ENCODE measurements around the gene OTUD5.
"Not testable (repeated sequence)": the region's sequence is repeated elsewhere in the genome, so short reads cannot be mapped to it uniquely, and the experiment has no call there.

Gene OTUD5

DNA sequence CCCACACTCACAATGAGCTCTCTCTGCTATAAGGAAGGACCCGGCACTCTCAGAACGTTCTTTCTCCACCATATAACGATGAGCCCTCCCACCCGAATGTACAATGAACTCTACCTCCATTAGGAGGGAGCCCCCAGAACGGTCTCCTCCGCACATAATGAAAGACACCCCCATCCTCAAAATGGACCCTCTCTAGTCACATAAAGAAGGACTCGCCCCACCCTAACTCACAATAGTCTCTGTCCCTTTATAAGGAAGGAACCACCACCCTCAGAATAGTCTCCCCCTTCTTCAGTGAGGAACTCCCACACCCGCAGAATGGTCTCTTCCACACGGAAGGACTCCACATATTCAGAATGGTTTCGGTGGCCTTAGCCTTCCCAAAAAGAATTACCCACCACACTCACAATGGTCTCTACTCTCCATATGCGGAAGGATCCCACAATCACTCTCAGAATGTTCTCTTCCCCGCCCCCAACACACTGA, 46.4 kb downstream of the OTUD5 start:
- no peak for DNase-seq

DNA sequence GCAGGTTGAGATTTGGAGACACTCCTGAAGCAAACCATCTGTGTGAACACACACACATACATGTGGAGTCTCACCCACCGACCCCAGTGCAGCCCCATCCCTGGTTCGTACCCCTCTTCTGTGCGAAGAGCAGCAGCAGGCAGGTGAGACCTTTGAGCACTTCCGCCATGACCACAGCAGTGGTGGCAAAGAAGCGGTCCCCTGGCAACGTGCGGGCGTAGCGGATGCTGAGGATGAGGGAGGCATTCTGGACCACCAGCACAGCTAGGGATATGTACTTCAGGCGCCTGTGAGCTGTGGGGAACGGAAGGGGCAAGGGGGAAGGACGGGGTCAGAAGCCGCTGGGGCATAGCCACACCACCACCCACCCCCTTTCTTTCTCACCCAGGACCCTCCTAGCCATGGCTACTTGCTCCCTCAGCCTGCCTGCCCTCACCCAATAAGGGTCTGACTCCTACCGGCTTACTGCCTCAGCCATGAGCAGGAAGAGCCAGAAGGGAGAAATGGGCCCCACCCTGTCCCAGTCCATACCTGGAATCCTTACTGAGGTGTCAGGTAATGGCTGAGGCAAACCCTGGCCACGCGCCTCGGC, 47.6 kb downstream of the OTUD5 start:
- no peak for DNase-seq

DNA sequence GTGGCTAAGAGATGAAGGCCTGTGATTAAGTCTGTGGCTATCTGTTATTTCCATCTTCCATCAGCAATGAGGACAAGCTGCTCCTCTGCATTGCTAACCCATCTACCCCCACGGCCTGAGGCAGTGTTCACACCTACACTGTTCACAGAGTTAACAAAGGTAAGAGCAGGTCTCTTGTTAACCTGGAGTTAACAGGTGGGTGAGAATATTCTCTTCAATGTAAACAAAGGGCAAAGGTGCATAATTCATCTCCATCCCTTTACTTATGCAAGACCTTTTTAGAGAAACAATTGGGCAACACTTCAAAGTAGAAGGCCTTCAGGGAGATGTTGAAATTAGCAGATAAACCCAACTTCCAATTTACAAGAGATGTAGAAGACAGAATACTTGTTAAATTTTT, 48.8 kb downstream of the OTUD5 start:
- no peak for DNase-seq

DNA sequence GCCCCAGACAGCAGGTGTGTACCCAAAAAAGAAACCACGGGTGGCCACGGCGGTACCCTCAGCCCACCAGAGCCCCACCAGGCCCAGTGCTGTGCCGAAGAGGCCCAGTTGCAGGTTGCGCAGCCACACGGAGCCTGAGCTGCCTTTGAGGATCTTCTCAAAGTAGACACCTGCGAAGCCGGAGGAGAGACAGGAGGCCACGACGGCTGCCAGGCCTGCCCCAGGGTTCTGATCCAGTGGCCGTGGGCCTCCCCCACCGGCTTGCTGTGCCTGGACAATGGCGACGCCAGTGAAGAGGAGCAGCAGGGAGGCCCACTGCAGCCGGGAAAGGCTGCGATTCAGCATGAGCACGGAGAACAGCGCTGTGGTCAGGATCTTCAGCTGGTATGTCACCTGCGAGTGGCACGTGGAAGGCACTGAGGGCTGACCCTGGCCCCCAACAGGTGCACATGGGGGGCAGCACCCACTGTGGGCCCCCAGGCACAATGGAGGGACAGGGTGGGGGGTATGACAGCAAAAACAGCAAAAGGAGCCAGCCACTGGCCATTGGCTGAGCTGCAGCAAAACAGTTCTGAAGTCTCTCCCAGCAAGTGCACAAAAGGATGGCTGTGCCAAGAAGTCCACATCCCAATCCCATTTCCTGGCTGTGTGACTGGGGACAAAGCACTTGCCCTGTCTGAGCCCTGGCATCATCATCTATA, 52.2 kb downstream of the OTUD5 start:
- DNase-seq = no peak

DNA sequence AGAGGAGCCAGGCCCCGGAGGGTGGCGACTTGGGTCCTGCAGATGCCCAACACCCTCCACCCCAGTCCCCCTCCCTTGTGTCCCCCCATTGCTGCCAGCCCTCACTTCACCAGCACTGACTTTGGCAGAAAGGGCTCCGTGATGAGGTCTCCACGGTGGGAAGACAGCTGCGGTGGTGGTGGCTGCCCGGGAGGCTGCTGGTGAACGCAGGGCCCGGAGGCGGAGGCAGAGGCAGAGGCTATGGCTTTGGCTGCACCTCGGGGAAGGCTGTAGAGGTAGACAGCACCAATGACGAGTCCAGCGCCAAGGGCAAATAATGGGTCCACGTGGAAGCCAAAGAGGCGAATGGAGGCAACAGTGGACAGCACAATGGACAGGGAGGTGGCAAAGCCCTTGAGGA, 52.8 kb downstream of the OTUD5 start:
- DNase-seq = no peak

DNA sequence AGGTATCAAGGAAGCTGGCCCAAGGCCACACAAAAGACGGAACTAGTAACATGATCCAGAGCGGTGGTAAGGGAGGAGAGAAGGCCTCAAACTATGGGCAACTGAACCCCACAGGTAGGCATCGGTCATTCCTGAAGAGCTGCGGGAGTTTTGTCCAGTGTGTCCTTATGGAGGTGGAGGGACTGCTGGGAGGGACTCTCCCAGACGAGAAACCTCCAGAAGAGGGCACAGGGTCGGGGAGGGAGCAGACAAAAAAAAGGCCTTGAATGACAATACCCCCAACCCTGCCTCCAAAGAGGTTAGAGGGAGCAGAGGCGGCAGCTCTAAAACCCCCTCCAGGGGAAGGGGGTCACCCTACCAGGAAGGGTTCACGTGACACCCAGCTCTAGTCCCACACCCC, 53.2 kb downstream of the OTUD5 start:
- no peak for DNase-seq

DNA sequence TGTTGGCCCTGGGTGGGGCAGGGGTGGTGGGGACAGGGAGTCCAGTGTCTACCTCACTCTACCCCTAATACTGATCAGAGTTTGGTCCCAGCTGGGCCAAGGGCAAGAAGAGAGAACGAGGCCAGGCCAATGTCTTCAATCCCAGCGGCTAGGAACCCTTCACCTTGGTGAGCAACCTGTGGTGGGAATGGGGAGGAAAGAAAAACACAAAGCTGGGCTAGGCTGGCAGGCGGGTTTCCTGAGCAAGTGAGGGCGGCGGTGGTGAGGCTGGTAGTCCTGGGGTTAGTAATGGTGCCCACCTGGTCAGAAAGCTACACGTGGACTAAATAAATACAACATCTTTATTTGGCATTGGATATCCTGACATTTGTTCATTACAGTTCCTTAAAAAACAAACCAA, 54.1 kb downstream of the OTUD5 start:
- no peak for DNase-seq

DNA sequence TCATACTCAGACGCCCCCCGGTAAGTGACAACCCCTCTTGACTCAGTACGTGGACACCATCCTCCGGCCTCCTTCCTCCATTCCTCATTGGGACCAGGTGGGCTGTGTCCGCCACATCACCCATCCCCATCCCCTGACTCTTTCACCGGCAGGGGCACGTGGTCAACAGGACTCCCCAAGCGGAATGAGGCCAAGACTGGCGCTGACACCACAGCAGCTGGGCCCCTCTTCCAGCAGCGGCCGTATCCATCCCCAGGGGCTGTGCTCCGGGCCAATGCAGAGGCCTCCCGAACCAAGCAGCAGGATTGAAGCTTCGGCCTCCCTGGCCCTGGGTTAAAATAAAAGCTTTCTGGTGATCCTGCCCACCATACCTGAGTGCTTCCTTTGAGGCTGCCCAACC, 54.6 kb downstream of the OTUD5 start:
- no peak for DNase-seq

DNA sequence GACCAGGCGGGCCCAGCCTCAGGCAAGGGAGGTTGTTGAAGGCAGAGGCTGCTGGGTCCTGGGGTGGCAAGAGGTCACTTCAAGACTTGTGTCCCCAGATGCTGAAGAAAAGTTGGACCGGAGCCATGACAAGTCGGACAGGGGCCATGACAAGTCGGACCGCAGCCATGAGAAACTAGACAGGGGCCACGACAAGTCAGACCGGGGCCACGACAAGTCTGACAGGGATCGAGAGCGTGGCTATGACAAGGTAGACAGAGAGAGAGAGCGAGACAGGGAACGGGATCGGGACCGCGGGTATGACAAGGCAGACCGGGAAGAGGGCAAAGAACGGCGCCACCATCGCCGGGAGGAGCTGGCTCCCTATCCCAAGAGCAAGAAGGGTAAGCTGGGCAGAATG, 55.3 kb downstream of the OTUD5 start:
- DNase-seq = no peak

DNA sequence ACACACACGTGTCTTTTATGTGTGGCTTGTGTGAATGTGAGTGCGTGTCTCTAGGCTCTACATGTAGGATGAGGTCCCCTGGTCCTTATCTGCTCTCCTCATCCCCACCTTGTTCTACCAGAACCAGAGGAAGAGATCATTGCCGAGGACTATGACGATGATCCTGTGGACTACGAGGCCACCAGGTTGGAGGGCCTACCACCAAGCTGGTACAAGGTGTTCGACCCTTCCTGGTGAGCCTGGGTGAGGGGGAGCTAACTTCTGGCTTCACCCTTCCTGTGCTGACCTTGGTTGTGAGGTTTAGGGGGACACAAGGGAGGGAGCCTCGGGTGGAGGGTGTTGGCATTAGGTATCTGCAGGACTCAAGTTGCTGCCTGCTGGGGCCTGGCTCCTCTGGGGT, 56.3 kb downstream of the OTUD5 start:
- no peak for DNase-seq

DNA sequence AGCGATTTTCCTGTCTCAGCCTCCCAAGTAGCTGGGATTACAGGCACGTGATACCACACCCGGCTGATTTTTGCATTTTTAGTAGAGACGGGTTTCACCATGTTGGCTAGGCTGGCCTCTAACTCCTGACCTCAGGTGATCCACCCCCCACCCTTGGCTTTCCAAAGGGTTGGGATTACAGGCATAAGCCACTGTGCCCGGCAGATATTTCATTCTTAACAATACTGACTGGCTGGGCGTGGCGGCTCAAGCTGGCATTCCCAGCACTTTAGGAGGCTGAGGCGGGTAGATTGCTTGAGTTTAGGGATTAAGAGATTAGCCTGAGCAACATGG, 58.4 kb downstream of the OTUD5 start:
- no peak for DNase-seq

DNA sequence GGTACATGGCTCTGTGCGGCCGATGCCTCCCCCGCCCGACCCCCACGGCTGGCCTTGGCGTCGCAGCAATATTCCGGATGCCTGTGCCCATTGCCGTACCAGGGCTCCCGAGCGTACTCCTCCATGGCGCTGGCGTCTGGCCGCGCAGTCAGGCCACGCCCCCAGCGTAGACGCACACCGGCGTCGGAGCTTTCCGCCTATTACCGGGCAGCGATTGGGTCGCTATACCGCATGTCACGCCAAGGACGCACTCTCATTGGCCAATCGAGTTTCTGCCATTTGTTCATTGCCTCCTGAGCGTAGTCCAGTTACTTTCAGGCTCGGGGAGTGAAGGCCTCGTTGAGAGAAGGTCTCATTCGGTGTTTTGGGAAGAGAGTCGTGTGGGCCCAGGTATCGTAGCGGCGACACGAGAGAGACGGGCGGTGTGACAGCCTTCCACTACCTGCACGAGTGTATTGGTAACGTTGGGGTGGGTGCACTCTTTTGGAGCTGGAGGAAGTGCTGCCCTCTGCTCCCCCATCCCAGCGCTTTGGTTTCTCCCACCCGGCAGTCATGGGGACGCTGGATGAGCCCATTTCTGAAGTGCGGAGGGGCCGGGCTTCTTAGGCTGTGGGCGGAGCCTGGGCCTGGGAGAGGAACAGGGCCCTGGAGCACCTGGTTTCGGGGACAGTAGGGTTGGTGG, 59.6 kb downstream of the OTUD5 start, which contains the start of the genes PQBP1 and TIMM17B:
Gene PQBP1 (plus strand): TSS at position 306 of the 682 bp plus-strand sequence. CDS start 580 bp downstream, outside the sequence.
Gene TIMM17B (minus strand): TSS at position 144 of the 682 bp plus-strand sequence. CDS start 19 bp downstream, at position 125.
- DNase-seq = peak; percentile 90

DNA sequence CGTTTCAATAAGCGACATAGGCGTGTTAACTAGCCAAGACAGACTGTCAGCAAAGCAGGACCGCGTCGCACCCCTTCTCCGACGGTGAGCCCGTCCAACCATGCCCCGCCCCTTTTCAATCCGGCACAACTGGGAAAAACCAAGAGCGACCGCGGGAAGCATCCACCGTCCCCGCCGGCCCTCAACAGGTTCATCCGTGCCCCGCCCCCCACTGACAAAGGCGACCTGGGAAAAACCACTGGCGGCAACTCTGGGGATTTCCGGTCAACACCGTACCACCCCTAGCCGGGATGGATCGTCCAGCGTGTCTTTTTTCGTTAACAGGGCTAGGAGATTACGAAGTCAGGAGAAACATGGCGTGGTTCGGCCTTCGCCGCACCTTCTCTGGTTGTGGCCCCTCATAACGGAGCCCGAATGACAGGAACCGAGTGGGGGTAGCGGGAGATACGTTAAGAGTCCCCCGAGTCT, 60.2 kb downstream of the OTUD5 start:
- DNase-seq = peak; percentile 69 to 72

DNA sequence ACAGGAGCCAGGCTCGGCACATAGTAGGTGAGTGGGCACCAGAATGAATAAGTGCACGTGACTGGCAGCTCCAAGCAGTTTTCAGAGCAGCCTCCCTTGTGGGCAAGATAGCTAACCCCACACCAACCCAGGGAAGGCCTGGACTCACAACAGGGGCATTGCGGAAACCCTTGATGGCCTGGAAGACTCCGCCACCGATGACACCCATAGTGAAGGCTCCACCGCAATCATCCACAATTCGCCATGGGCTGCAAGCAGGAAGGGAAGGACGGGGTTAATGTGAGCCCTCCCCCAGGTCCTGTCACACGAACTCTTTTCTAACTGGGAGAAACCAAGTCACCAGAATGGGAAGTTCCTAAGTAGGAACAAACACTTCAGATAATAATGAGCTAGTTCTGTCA, 60.8 kb downstream of the OTUD5 start:
- DNase-seq = no peak

DNA sequence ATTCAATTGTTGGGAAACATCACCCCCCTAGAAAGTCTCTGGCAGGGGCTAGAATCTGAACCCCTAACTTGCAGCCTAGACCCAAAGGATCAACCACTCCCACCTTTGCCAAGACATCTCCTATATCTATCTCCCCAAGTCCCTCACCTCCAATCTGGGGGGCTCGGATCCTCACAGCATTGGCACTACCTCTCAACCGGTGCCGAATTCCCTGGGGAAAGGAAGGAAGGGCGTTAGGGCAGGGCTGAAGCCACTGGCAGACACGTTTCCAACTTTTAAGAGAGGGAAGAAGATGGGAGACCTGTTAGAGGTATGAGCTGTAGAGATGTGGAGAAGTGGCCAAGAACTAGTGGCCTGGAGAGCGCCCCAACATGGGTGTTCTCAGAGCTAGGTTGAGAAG, 62.5 kb downstream of the OTUD5 start:
- DNase-seq = peak; percentile 4 to 15

DNA sequence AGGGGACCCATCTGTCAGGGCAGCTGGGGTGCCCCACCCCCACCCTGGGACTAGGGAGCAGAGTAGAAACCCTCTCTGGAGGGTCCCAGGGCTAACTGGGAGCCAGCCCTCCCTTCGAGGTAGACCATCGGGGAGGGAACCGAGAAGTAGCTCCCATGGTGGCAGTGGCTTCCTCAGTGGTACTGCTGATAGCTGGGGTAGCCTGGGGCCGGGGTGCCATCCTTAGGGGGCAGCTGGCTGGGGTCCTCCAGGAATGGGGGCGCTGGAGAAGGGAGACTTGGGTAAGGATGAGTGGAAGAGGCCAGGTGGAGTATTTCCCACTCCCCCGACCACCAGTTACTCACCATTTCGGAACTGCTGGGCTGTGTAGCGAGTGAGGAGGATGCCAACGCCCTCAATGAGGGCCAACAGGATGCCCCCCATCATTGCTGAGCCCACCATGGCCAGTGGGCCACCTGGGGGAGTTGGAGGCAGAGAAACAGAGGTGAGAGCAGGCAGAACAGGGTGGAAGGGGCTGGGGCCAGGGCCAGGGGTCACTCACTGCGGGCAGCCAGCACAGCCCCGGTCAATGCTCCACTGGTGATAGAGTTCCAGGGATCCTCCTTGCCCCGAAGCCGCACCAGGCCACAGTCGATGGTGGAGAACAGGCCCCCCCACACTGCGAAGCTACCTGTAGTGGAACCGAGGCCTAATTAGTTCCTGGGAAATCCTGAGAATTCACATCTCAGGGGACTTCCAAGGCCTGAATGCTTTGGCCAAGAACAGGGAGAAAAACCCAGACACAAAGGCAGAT, 63.7 kb downstream of the OTUD5 start:
- peak in 1 of 2 experiments; percentile 10 for DNase-seq

DNA sequence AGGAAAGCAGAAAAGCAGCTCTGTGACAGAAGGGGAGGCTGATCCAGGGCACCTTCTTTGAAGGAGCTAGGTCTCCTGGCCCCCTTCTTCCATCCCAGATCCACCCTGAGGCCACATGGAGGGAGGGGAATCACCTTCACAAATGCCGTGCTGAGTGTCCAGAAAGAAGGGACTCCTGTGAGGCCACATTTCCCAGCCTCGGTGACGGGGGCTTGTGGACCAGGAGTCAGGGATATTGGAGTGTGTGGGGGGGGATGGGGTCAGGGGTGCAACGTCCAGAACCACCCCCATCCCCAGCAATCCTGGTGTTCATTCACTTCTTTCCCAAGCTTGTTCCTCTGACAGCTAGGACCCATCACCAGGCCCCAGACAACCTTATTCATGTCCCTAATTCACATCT, 64.5 kb downstream of the OTUD5 start:
- no peak for DNase-seq

DNA sequence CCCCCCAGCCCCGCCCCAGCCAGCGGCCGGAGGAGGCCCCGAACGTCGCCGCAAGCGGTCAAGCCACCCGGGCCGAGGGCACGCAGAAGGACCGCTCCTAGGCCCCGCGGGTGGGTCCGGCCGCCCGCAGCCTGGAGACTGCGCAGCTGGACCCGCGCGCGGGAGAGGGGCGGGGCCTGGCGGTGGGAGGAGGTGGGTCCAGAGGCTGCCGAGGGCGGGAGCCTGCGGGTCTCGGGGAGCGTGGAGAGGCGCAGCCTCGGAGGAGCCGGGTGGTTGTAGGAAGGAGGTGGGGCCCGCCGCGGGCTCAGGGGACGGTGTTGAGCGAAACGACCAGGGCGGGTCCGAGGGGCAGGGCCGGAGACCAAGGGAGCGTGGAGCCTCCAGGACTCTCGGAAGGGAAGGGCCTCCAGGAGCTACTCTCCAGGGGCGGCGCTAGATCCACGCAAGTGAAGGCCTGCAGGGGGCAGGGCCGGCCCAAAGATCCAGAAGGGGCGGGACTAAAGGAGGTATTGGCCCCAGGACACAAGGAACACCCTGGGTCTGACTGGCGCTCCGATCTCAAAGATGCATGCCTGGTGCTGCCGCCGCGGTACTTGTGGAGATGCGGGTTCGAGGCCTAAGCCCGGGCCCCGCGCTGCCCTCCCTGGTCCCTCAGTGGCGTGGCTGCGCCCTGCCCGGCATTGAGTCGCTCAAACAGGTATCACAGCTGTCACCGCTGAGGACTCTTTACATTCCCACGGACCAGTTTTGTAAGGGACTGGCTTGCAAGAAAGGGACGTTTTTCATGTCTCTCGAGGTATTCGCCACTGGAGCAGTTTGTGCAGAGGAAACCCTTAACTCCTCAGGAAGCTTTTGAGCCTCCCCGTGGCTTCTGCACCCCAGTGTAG, 65.8 kb downstream of the OTUD5 start:
- DNase-seq = peak; percentile 83 to 85

DNA sequence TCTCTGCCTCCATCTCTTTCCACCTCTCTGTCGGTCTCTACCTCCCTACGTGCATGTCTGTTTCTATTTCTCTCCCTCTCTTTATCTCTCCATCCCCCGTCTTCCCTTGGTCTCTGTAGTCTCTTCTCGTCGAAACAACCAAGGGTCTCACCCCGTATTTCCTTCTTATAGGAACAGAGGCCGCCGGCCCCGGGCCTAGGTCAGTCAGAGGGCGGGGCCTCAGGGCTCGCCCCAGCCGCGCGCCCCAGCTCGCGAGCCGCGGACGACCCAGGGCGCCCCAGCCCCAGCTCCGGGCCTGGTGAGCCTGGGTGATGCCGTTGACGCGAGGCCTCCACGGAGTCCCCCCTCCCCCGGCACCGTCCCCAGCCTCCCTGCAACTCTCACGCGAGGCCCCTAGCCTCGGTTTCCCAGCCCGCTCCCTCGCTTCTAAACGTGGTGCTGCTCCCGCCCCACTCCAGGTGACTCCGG, 66.4 kb downstream of the OTUD5 start:
- DNase-seq = no peak

DNA sequence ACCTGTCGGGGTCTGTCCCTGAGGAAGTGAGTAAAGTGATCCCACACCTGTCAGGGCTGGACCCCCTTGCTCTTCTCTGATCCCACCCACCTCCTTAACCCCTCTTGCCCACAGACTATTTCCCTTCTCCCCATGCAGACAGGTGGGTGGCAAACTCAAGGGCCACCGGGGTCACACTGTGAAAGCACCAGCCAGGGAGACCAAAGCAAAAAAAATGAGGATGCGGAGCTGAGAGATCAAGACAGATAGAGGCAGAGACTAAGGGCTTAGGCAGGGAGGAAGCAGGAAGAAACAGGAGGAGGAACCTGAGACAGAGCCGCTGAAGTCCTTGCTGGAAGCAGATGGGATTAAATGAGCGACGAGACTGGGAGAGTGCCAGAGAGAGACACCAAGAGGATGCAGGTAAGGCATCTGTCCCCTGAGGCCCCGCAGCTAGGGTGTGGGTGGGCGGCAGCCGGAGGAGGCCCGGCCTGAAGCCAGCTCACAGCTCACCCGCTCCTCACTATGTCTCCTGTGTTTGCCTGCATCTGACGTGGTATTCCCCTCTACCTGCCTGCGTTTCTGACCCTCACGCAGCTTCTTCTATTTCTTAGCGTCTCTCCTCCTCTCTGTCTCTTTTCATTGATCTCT, 67.0 kb downstream of the OTUD5 start:
- peak in 1 of 2 experiments; percentile 44 for DNase-seq

DNA sequence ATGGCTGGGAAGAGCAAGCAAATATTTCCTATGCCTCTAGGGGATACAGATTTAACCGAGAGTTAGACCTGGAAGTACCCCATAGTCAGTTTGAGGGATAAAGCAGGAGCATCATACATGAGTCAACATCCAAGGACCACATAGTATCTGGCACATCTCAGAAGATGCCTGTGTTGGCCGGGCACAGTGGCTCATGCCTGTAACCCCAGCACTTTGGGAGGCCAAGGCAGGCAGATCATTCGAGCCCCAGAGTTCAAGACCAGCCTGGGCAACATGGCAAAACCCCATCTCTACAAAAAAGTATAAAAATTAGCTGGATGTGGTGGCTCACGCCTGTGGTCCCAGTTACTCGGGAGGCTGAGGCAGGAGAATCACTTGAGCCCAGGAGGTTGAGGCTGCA, 70.8 kb downstream of the OTUD5 start:
- DNase-seq = not testable (repeated sequence)
